HepG2 (cell line): ENCODE data around the gene ELN. TPM values are rescaled to one million over a fixed set of nuclear protein-coding genes. Genes with fewer than 3 reads are reported as not detected.
A peak's percentile ranks its signal among the peaks of the same experiment; 100 is the strongest.

ENCODE experiments used
- AGO2 ChIP-seq: fragments of 200-400 bp; formaldehyde crosslinking; optimal IDR thresholded peaks from 2 replicates; pipeline ENCODE3; 2017; ENCODE audit warnings: mild to moderate bottlenecking, low read depth, low read length, moderate library complexity
- ATF5 ChIP-seq: sonication (generic); formaldehyde crosslinking; IDR thresholded peaks from 2 replicates; pipeline ENCODE4 v1.4.0; 2020; ENCODE audit warnings: mild to moderate bottlenecking, low read depth, missing genetic modification reagents
- ATF6 ChIP-seq: sonication (generic); formaldehyde crosslinking; conservative IDR thresholded peaks from 2 replicates; pipeline ENCODE4 v1.4.0; 2020; ENCODE audit warnings: missing genetic modification reagents
- CENPT ChIP-seq: sonication (generic); formaldehyde crosslinking; IDR thresholded peaks from 2 replicates; pipeline ENCODE4 v1.8.0; 2022; ENCODE audit warnings: low read depth, mild to moderate bottlenecking, moderate library complexity, missing genetic modification reagents
- FOSL1 ChIP-seq: sonication (generic); formaldehyde crosslinking; IDR thresholded peaks from 2 replicates; pipeline ENCODE4 v1.9.0; 2021; ENCODE audit warnings: missing genetic modification reagents, borderline replicate concordance
- HMG20A ChIP-seq: IDR thresholded peaks from 2 replicates; pipeline ENCODE4 v1.6.1; 2016; ENCODE audit warnings: borderline replicate concordance
- KLF12 ChIP-seq: sonication (generic); formaldehyde crosslinking; IDR thresholded peaks from 2 replicates; pipeline ENCODE4 v1.4.0; 2020; ENCODE audit warnings: missing genetic modification reagents, borderline replicate concordance
- MIER2 ChIP-seq: IDR thresholded peaks from 2 replicates; pipeline ENCODE4 v1.6.1; 2016; ENCODE audit warnings: missing biosample characterization, missing genetic modification reagents
- PRDM15 ChIP-seq: sonication (generic); formaldehyde crosslinking; IDR thresholded peaks from 2 replicates; pipeline ENCODE4 v1.4.0; 2020; ENCODE audit warnings: missing genetic modification reagents
- TFDP1 ChIP-seq: IDR thresholded peaks from 2 replicates; pipeline ENCODE4 v1.6.1; 2016; ENCODE audit warnings: missing compliant biosample characterization, missing genetic modification reagents, borderline replicate concordance
- ZFY ChIP-seq: sonication (generic); formaldehyde crosslinking; IDR thresholded peaks from 2 replicates; pipeline ENCODE4 v1.4.0; 2020; ENCODE audit warnings: missing genetic modification reagents
- polyA plus RNA-seq, 8 experiments: library from polyadenylated mRNA; depleted of rRNA in 3 of 8; stranded (reverse) in 7 of 8; unstranded in 1 of 8; fragments of >200 nt; fragmentation: Illumina TruSeq in 4 of 8; extraction: Trizol in 4 of 8; gene quantifications; 2 replicates each; pipeline versions ENCODE4 v1.2.1 to v1.2.3, GENCODE V29; 2011 to 2016; ENCODE audit warnings: low read depth in 4 of 8, missing spikeins in 1 of 8, mixed read lengths in 1 of 8; ENCODE audit not compliant: insufficient read depth in 1 of 8
- total RNA-seq, 5 experiments: library from RNA; depleted of rRNA; stranded (reverse); fragments of >200 nt; fragmentation: Illumina TruSeq; extraction: Trizol; gene quantifications; 2 replicates each; pipeline ENCODE4 v1.2.3, GENCODE V29; 2016; ENCODE audit warnings: low read depth in 1 of 5
- TF ChIP-seq, protein P1 (sequence below): sonication (generic); formaldehyde crosslinking; IDR thresholded peaks from 2 replicates; pipeline ENCODE4 v1.5.1; 2020; ENCODE audit warnings: mild to moderate bottlenecking, missing genetic modification reagents, borderline replicate concordance
- TF ChIP-seq, protein P2 (sequence below): IDR thresholded peaks from 2 replicates; pipeline ENCODE4 v1.6.1; 2016; ENCODE audit warnings: low read depth

The ELN gene
- total and polyA plus RNA-seq, 2 of the 13 experiments (the other 11 are each of a cell fraction or from before 2014, with no cell fraction given) = 0.15 to 0.37 TPM

DNA sequence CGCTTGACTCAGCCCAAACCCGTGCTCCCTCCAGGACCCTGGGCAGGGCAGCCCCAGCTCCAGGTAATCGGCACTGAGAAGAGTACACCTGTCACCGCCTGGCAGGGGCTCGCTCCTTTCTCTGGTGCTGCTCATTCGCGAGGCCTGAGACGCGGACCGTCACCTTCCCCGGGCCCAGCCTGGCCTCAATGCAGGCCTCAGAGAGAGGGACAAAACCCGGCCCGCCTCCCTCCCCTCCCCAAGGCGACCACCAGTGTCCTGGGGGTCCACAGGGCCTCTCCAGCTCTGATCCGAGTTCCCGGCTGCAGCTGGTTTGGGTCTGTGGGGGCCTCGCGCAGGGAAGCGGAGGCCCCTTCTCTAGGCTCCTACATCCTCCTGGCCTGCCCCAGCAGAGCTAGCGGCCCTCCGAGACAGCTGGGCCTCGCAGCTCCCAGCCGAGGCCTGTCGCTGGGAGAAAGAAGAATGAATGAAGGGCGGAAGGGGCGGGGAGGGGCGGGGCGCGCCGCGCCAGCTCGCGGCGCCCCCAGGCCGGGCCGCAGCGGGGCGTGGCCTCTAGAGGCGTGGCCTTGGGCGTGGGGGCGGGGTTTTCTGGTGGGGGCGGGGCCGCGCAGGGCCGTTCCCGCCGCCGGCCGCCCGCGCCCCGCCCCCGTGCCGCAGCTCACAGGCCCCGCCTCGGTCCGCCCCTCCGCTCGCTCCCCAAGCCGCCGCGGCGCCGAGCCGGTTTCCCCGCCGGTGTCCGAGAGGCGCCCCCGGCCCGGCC lies 55.3 kb downstream of the ELN start, which contains the start of gene LIMK1 (continued):
- TF ChIP-seq, protein P1, sequence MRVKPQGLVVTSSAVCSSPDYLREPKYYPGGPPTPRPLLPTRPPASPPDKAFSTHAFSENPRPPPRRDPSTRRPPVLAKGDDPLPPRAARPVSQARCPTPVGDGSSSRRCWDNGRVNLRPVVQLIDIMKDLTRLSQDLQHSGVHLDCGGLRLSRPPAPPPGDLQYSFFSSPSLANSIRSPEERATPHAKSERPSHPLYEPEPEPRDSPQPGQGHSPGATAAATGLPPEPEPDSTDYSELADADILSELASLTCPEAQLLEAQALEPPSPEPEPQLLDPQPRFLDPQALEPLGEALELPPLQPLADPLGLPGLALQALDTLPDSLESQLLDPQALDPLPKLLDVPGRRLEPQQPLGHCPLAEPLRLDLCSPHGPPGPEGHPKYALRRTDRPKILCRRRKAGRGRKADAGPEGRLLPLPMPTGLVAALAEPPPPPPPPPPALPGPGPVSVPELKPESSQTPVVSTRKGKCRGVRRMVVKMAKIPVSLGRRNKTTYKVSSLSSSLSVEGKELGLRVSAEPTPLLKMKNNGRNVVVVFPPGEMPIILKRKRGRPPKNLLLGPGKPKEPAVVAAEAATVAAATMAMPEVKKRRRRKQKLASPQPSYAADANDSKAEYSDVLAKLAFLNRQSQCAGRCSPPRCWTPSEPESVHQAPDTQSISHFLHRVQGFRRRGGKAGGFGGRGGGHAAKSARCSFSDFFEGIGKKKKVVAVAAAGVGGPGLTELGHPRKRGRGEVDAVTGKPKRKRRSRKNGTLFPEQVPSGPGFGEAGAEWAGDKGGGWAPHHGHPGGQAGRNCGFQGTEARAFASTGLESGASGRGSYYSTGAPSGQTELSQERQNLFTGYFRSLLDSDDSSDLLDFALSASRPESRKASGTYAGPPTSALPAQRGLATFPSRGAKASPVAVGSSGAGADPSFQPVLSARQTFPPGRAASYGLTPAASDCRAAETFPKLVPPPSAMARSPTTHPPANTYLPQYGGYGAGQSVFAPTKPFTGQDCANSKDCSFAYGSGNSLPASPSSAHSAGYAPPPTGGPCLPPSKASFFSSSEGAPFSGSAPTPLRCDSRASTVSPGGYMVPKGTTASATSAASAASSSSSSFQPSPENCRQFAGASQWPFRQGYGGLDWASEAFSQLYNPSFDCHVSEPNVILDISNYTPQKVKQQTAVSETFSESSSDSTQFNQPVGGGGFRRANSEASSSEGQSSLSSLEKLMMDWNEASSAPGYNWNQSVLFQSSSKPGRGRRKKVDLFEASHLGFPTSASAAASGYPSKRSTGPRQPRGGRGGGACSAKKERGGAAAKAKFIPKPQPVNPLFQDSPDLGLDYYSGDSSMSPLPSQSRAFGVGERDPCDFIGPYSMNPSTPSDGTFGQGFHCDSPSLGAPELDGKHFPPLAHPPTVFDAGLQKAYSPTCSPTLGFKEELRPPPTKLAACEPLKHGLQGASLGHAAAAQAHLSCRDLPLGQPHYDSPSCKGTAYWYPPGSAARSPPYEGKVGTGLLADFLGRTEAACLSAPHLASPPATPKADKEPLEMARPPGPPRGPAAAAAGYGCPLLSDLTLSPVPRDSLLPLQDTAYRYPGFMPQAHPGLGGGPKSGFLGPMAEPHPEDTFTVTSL = no peak
- TF ChIP-seq CENPT (CRISPR knock-in tag) = no peak
- no peak for TF ChIP-seq KLF12
- peak; percentile 85 for TF ChIP-seq ZFY
- TF ChIP-seq HMG20A = no peak
- no peak for TF ChIP-seq PRDM15
- no peak for TF ChIP-seq ATF6 (CRISPR knock-in tag)
- no peak for TF ChIP-seq ATF5 (CRISPR knock-in tag)
- TF ChIP-seq MIER2 (CRISPR knock-in tag) = no peak
- TF ChIP-seq AGO2 = no peak
- TF ChIP-seq FOSL1 = no peak
- TF ChIP-seq, protein P2, sequence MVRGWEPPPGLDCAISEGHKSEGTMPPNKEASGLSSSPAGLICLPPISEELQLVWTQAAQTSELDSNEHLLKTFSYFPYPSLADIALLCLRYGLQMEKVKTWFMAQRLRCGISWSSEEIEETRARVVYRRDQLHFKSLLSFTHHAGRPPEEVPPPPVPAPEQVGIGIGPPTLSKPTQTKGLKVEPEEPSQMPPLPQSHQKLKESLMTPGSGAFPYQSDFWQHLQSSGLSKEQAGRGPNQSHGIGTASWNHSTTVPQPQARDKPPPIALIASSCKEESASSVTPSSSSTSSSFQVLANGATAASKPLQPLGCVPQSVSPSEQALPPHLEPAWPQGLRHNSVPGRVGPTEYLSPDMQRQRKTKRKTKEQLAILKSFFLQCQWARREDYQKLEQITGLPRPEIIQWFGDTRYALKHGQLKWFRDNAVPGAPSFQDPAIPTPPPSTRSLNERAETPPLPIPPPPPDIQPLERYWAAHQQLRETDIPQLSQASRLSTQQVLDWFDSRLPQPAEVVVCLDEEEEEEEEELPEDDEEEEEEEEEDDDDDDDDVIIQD (CRISPR knock-in tag) = no peak
- TF ChIP-seq TFDP1 = no peak; the same call in 1 of the 2 replicates
